B cell (primary cell): Measurements from ENCODE around the gene ITGB8. TPM values are rescaled to one million over a fixed set of nuclear protein-coding genes. Genes with fewer than 3 reads are reported as not detected.

Source experiments
- ATAC-seq: fragments of 200-7000 bp; cut with Tn5 transposase; one replicate; pipeline ENCODE4 v1.10.0; 2021; ENCODE audit warnings: low read depth, mild to moderate bottlenecking, moderate number of reproducible peaks, moderate library complexity
- CTCF ChIA-PET: fragments of 350-600 bp; sonication (Branson Sonifier 250); formaldehyde crosslinking; loops from one replicate; lab custom pipeline; 2021; ENCODE audit warnings: antibody characterized with exemption, inconsistent platforms; lab: Charles Lee
- POLR2A ChIA-PET: fragments of 350-600 bp; sonication (Branson Sonifier 250); formaldehyde crosslinking; loops from one replicate; lab custom pipeline; 2021; ENCODE audit warnings: antibody characterized with exemption; lab: Charles Lee
- DNase-seq: peaks from one replicate; pipeline ENCODE4 v3.0.0; 2013
- H2AFZ ChIP-seq: 2 replicates; pipeline ENCODE4 v1.6.1; 2012; ENCODE audit warnings: mild to moderate bottlenecking, low read depth, low read length; ENCODE audit not compliant: insufficient read depth, poor library complexity, severe bottlenecking
- H3K27ac ChIP-seq, 2 donors: 1 replicate in 1 of 2; 2 replicates in 1 of 2; pipeline ENCODE4 v1.5.1; 2012 to 2013; ENCODE audit warnings: low read length in 2 of 2, mild to moderate bottlenecking in 2 of 2, moderate library complexity in 1 of 2
- H3K27me3 ChIP-seq, 4 experiments: fragments of 200-600 bp in 1 of 4; sonication (generic) in 1 of 4; replicated peaks in 1 of 4; 1 replicate in 2 of 4; 2 replicates in 2 of 4; pipeline versions ENCODE4 v1.6.1 to v1.7.0; 2013 to 2016; ENCODE audit warnings: low read length in 3 of 4, mild to moderate bottlenecking in 2 of 4, mixed read lengths in 1 of 4, moderate library complexity in 1 of 4; ENCODE audit not compliant: insufficient read depth in 4 of 4, control insufficient read depth in 3 of 4; ENCODE audit errors: control extremely low read depth in 1 of 4
- H3K36me3 ChIP-seq, 2 experiments: replicated peaks in 1 of 2; 1 replicate in 1 of 2; 2 replicates in 1 of 2; pipeline versions ENCODE4 v1.6.1 to v1.7.1; 2013; ENCODE audit warnings: low read length in 1 of 2; ENCODE audit not compliant: insufficient read depth in 2 of 2, control insufficient read depth in 1 of 2; ENCODE audit errors: control extremely low read depth in 1 of 2, extremely low read depth in 1 of 2
- H3K4me1 ChIP-seq, 2 donors: fragments of 200-600 bp in 1 of 2; sonication (generic) in 1 of 2; 1 replicate in 1 of 2; 2 replicates in 1 of 2; pipeline versions ENCODE4 v1.5.1 to v1.6.1; 2013 to 2017; ENCODE audit warnings: low read length in 2 of 2; ENCODE audit not compliant: control insufficient read depth in 2 of 2, insufficient read depth in 2 of 2
- H3K4me2 ChIP-seq: replicated peaks from 2 replicates; pipeline ENCODE3; 2012; ENCODE audit warnings: mild to moderate bottlenecking, low read depth, low read length; ENCODE audit not compliant: poor library complexity, severe bottlenecking
- H3K4me3 ChIP-seq, 5 experiments: fragments of 200-600 bp in 1 of 5; sonication (generic) in 1 of 5; 1 replicate in 3 of 5; 2 replicates in 2 of 5; pipeline versions ENCODE4 v1.5.1 to v1.7.0; 2011 to 2016; ENCODE audit warnings: low read length in 4 of 5, mild to moderate bottlenecking in 4 of 5, low read depth in 2 of 5, control low read depth in 1 of 5, moderate library complexity in 1 of 5; ENCODE audit not compliant: insufficient read depth in 1 of 5; ENCODE audit errors: control extremely low read depth in 1 of 5, extremely low read depth in 1 of 5
- H3K79me2 ChIP-seq: fragments of 200-600 bp; sonication (generic); one replicate; pipeline ENCODE4 v1.6.0; 2016; ENCODE audit warnings: low read length; ENCODE audit not compliant: control insufficient read depth, insufficient read depth
- H3K9ac ChIP-seq: fragments of 200-600 bp; sonication (generic); 2 replicates; pipeline ENCODE4 v1.6.1; 2017; ENCODE audit warnings: mild to moderate bottlenecking, low read length, moderate library complexity
- H3K9me3 ChIP-seq, 3 donors: one replicate each; pipeline versions ENCODE4 v1.6.1 to v1.7.1; 2013; ENCODE audit warnings: low read length in 2 of 3; ENCODE audit not compliant: control insufficient read depth in 2 of 3, insufficient read depth in 1 of 3; ENCODE audit errors: control extremely low read depth in 1 of 3
- H4K20me1 ChIP-seq: 2 replicates; pipeline ENCODE4 v1.6.0; 2012; ENCODE audit warnings: mild to moderate bottlenecking, low read length; ENCODE audit not compliant: insufficient read depth, control insufficient read depth, poor library complexity, severe bottlenecking
- H3K27ac Mint-ChIP-seq: one replicate; pipeline ENCODE4 v1.8.0; 2021; ENCODE audit warnings: mixed read lengths
- H3K27me3 Mint-ChIP-seq: one replicate; pipeline ENCODE4 v1.8.0; 2021; ENCODE audit warnings: mixed read lengths
- H3K4me1 Mint-ChIP-seq: one replicate; pipeline ENCODE4 v1.8.0; 2021; ENCODE audit warnings: mixed read lengths
- H3K4me3 Mint-ChIP-seq: one replicate; pipeline ENCODE4 v1.8.0; 2021; ENCODE audit warnings: mixed read lengths
- H3K9me3 Mint-ChIP-seq: one replicate; pipeline ENCODE4 v1.8.0; 2022; ENCODE audit warnings: mixed read lengths; ENCODE audit not compliant: insufficient read depth
- CTCF ChIP-seq: fragments of 200-600 bp; IDR thresholded peaks from one replicate; pipeline ENCODE4 v1.8.0; 2022; ENCODE audit warnings: antibody characterized with exemption, mild to moderate bottlenecking
- EZH2 ChIP-seq: IDR thresholded peaks from 2 replicates; pipeline ENCODE4 v1.6.1; 2012; ENCODE audit warnings: borderline replicate concordance, low read depth, mild to moderate bottlenecking, moderate library complexity, low read length; ENCODE audit not compliant: insufficient read depth, poor library complexity, severe bottlenecking
- WGBS: methylation state at CpG from one replicate; pipeline ENCODE4 v1.1.5; 2013; ENCODE audit warnings: missing lambda C conversion rate; ENCODE audit not compliant: insufficient coverage; 5-methylcytosine and 5-hydroxymethylcytosine counted together
- intact Hi-C: fragments of 100-400 bp; cut with micrococcal nuclease; formaldehyde crosslinking; loops from one replicate; pipeline ENCODE4 v1.10.0; 2022
- polyA plus RNA-seq: library from polyadenylated mRNA; depleted of rRNA; stranded (reverse); fragments of >200 nt; gene quantifications from 2 replicates; pipeline ENCODE4 v1.2.3, GENCODE V29; 2012
- total RNA-seq, 2 donors: library from RNA; stranded (reverse); fragments of 120-200 nt in 1 of 2; gene quantifications; 1 replicate in 1 of 2; 2 replicates in 1 of 2; pipeline versions ENCODE4 v1.2.3 to v1.2.4, GENCODE V29; 2013 to 2022

Gene ITGB8
- total and polyA plus RNA-seq, 2 donors (not counting 1 experiment from before 2014, with no cell fraction given) = 0.01 to 0.30 TPM

DNA sequence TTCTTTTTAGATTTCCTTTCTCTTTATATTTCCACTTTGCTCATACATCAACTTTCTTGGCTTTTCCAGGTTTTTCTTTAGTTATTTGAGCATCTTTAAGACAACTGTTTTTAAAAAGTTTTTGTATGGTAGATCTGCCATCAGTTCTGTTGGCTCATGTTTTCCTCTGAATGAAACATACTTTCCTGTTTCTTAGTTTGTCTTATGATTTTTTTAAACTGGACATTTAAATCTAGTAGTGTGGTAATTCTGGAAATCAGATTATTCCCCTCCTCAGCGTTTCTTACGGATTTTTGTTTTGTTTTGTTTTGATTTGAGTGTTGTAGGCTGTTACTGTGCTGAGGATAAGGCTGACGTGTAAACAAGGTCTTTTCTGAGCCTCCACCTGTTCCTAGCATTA, 33.8 kb upstream of the ITGB8 start:
- no peak for DNase-seq
- ATAC-seq = no peak
- CTCF ChIA-PET = interaction anchor here (0.6 to 1.3 kb wide), 2 partner anchors 33 to 36 kb away, joined by 4 read pairs; partner anchors contain the start of gene ITGB8
- H3K27ac Mint-ChIP-seq = no peak overlapping the region
- peaks cover 7% of the 10 kb centered on the region for H3K9me3 Mint-ChIP-seq
- no peak overlapping the region for H2AFZ ChIP-seq
- no peak overlapping the region for H3K27ac ChIP-seq
- no peaks in the 10 kb centered on the region for H3K9me3 ChIP-seq
- H3K4me1 Mint-ChIP-seq = peaks cover 16% of the 10 kb centered on the region
- H3K79me2 ChIP-seq = no peaks in the 10 kb centered on the region
- H3K4me2 ChIP-seq = no peak overlapping the region
- H4K20me1 ChIP-seq = no peaks in the 10 kb centered on the region
- H3K27me3 ChIP-seq = no peaks in the 10 kb centered on the region
- POLR2A ChIA-PET = no interaction called here
- no peak overlapping the region for H3K4me3 Mint-ChIP-seq
- TF ChIP-seq CTCF = no peak
- no peak for TF ChIP-seq EZH2
- no CpG with 5 or more reads among the region's 3 CpGs for WGBS
- intact Hi-C loops = no loop called here
- H3K27me3 Mint-ChIP-seq = no peaks in the 10 kb centered on the region
- no peak overlapping the region for H3K9ac ChIP-seq
- no peak overlapping the region for H3K4me3 ChIP-seq
- H3K36me3 ChIP-seq = no peaks in the 10 kb centered on the region
- peaks cover 0 to 5% of the 10 kb centered on the region in 2 donors for H3K4me1 ChIP-seq

DNA sequence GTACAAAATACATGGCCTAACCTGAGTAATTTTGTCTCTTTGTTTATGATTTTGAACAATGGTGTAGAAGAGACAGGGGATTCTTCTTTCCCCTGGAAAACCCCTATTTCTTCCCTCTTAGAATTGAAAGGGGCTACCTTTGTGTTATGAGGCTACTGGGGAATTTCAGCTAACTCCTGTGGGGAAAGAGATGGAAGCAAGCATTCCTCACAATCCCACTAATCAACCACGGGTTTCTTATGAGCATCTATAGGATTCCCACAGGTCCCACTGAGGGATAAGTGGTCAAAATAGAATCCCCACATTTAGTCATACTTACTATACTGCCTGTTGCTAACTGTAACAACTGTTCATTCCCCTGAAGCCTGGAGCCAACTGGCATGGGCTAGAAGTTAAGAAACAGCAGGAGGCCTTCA, 32.2 kb upstream of the ITGB8 start:
- Mint-ChIP-seq H3K4me1 (peaks cover 16% of the 10 kb centered on the region), H3K4me3 (no peak overlapping the region), H3K27ac (no peak overlapping the region), H3K27me3 (no peaks in the 10 kb centered on the region), H3K9me3 (peaks cover 7% of the 10 kb centered on the region)
- intact Hi-C loops = no loop called here
- TF ChIP-seq EZH2 = no peak
- TF ChIP-seq CTCF = no peak
- Histone ChIP-seq H3K9me3 (no peaks in the 10 kb centered on the region), H3K79me2 (no peaks in the 10 kb centered on the region), H3K36me3 (no peaks in the 10 kb centered on the region), H3K27ac (no peak overlapping the region), H3K4me1 (peaks cover 0 to 5% of the 10 kb centered on the region in 2 donors), H3K27me3 (no peaks in the 10 kb centered on the region), H2AFZ (no peak overlapping the region), H3K4me3 (no peak overlapping the region), H3K4me2 (no peak overlapping the region), H3K9ac (no peak overlapping the region), H4K20me1 (no peaks in the 10 kb centered on the region)
- CTCF ChIA-PET = no interaction called here
- ATAC-seq (no peak), DNase-seq (no peak)
- POLR2A ChIA-PET = no interaction called here
- no CpG with 5 or more reads among the region's 1 CpG for WGBS
